HG02588 (cell line): ENCODE data around the gene CLIP1.
"Not testable (repeated sequence)": the region's sequence is repeated elsewhere in the genome, so short reads cannot be mapped to it uniquely, and the experiment has no call there.

Experiments used
- ATAC-seq: cut with Tn5 transposase; IDR thresholded peaks from one replicate; pipeline ENCODE4 v1.9.1; 2021; ENCODE audit warnings: mild to moderate bottlenecking, moderate library complexity; ENCODE audit not compliant: unreplicated experiment

The CLIP1 gene

DNA sequence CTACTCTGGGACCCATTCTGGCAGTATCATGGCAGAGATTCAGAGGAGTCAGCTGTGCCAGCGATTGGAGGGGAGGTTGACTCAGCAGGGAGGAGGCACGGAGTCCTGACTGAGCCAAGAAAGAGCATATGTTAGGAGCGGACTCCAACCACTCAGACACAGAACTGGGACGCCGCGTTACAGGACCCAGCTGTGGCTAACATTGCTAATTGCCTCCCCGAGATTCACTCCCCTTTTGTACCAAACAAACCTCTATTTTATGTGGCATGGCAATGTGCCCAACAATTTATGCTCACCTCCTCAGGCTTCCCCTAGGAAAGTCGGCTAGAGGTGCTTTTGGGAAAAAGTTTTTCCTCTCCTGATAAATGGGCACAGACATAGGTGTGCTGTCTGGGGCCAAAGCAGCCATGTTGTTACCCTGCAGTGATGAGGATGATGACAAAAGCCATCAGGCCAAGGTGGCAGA, 15.2 kb upstream of the CLIP1 start:
- ATAC-seq = no peak

DNA sequence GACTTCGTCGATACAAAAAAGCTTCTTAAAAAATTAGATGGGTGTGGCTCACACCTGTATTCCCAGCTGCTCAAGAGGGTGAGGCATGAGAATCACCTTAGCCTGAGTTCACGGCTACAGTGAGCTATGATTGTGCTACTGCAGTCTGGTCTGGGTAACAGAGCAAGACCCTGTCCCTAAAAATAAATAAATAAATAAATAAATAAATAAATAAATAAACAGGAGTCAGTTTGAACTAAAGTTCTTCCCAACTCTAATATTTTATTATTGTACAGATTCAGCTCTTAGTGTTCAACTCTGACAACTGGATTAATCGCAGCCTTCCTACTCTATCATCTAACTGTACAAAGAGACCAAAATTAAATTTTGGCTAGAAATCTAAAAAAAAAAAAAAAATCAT, 12.7 kb upstream of the CLIP1 start:
- ATAC-seq = no peak

DNA sequence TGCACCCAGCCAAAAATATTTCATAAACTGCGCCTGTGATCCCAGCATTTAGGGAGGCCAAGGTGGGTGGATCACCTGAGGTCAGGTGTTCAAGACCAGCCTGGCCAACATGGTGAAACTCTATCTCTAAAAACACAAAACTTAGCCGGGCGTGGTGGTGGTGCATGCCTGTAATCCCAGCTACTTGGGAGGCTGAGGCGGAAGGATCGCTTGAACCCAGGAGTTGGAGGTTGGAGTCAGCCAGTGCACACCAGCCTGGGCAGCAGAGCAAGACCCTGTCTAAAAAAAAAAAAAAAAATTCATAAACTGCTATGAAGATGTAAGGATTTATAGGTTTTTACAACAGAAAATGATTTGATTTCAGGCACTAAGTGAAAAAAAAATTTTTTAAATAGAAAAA, 6.6 kb upstream of the CLIP1 start:
- ATAC-seq = not testable (repeated sequence)

DNA sequence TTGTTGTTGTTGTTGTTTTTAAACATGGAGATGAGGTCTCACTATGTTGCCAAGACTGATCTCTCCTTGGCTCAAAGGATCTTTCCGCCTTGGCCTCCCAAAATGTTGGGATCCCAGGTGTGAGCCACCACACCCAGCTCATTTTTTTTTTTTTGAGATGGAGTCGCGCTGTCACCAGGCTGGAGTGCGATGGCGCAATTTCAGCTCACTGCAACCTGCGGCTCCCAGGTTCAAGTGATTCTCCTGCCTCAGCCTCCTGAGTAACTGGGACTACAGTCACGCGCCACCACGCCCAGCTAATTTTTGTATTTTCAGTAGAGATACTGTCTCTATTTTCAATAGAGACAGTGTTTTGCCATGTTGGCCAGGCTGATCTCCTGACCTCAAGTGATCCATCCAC, 4.9 kb upstream of the CLIP1 start:
- ATAC-seq = no peak

DNA sequence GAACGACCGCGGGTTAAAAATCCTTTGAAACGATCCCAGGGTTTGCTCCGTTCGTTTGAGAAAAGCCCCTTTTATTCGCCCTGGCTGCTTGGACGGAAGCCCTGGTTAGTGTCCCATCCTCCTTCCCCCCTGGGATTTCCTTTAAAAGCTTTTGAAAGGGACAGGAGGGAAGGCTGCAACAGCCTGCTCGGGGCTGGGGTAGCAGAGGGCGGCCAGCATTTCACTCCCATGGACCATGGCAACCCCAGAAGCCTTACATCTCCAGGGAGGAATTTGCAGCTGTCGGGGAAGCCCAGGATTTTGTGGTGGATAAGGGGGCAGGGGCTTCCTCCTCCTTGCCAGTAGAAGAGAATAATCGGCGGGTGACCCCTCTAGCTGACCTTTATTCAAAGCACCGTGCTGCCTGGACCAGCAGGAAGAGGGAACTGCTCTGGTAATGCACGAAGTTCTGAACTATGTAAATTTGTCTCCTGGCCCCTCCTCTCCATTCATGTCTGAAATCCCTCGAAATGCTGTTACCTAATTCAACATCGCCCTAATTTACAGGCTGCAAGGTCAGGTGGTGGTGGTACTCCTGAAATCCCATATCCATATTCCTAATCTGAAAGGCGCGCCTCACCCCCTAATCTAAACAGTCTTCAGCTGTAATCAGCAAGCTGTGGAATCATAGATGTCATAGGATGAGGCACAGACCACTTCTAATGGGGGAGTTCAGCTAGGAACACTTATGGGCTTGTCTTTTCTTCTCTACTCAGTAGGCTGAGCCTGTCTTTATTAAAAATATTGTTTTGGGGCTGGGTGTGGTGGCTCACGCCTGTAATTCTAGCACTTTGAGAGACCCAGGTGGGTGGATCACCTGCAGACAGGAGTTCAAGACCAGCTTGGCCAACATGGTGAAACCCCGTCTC, 1.0 kb upstream of the CLIP1 start:
- ATAC-seq = no peak

DNA sequence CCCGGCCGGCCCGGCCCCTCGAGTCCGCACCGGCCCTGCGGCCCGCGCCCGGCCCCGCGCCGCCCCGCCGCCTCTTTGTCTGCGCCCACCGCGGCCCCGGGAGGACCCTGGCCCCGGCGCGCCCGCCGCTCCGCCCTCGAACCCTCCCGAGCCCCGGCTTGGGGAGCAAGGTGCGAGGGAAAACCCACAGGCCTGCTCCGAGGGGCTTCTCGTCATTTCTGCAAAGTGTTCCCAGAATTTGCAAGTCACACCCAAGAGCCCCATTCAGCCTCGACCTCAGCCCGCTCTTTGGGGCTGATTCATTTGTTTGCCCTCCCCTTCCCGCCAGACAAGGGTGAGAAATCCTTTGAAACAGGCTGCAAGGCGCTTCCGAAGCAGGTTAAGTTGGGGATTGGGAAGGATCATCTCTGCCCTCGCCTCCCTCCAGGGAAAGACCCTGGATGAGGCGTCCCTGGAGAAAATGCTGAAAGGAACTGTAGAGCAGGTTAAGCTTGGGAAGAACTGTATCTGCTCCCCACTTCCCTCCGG, 325 bp upstream of the CLIP1 start:
- peak; percentile 6 for ATAC-seq

DNA sequence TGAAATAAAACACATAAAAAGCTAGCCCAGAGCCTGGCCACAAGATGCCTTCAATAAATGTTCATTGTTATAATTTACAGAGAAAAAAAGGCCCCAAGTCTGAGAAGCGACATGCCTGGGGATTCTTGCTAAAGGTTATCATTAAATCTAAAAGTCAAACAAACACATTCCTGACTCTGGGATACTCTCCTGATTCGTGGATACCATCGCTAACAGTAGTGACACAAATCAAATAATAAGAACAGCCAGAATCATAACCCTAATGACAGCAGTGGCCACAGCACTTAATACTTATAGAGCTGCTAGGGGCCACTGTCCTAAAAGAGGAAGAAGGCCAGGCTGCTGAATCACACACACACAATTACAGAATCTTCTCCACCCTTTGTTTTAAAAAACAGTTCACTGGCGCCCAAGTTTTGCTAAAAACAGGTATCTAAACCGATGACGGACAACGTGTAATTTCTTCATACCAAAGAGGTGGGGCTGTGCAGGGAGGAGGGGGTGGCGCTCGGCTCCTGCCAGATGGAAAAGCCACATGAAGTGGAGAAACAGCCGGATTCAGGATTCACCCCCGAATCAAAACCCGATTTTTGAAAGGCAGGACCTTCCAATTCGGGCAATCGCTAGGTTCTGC, 1.2 kb downstream of the CLIP1 start:
- ATAC-seq = no peak

DNA sequence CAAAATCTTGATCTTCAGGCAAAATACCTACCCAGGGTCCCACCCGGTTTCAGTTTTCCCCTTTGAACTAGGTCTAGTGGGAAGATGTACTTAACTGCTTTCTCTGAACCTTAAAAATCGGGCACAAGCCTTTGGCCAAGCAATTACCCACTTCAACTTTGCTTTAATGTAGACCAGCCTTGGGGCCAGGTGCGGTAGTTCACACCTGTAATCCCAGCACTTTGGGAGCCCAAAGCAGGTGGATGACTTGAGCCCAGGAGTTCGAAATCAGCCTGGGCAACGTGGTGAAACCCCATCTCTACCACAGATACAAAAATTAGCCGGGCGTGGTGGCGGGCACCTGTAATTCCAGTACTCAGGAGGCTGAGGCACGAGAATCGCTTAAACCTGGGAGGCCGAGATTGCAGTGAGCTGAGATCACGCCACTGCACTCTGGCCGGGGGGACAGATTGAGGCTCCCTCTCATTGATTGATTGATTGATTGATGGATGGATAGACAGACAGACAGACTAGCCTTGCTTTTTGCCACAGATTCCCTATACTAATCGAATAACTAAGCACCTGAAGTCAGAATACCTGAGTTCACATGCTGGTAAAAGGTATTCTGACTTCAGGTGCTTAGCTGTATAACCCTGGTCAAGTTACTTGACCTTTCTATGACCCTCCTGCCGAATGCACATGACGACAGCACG, 1.9 kb downstream of the CLIP1 start:
- ATAC-seq = no peak

DNA sequence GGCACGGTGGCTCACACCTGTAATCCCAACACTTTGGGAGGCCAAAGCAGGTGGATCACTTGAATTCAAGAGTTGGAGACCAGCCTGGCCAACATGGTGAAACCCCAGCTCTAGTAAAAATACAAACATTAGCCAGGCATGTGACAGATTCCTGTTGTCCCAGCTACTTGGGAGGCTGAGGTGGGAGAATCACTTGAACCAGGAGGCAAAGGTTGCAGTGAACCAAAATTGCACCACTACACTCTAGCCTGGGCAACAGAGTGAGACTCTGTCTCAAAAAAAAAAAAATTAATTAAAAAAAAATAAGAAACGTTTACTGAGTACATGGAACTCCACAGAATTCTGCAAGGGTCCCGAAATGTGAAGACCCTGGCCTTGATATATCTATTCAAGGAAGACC, 3.4 kb downstream of the CLIP1 start:
- ATAC-seq = not testable (repeated sequence)

DNA sequence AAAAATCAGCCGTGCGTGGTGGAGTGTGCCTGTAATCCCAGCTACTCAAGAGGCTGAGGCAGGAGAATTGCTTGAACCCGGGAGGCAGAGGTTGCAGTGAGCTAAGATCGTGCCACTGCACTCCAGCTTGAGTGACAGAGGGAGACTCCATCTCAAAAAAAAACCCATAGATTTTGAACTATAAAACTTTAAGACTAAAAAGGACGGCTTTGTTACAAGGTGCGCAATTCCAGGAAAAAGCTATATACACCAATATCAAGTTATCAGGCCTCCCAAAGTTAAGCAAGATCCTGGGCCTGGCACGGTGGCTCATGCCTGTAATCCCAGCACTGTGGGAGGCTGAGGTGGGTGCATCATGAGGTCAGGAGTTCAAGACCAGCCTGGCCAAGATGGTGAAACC, 6.8 kb downstream of the CLIP1 start:
- not testable (repeated sequence) for ATAC-seq

DNA sequence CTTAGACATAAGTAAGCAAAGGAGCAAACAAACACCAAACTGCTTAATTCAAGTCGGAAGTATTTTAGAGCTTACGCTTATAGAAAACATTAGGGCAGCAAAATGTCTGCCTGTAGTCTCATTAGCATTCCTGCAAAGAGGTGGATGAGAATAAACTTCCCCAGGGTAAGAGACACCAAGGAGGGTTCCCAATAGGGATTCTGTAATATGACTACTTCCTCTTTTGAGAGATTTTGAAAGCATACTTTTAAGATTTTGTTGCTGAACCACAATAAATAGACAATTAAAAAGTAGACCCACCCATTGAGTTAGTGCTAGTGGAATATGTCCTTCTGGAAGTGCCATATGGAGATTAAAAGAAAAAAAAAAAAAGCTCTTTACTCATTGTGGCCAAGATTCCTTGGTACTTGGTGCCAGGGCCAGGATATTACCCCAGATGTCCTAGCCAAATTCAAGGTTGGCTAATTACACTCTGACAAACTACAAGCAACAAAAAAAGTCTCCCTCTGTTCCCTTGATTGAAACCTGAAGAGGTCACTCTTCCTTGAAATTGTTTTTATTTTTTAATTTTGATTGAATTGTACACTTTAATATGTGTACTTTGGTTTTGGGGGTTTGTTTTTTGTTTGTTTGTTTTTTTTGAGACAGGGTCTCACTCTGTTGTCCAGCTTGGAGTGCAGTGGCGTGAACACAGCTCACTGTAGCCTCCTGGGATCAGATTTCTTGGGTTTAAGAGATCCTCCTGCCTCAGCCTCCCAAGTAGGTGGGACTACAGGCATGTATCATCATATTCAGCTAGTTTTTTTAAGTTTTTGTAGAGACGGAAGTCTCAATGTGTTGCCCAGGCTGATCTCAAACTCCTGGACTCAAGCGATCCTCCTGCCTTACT, 8.7 kb downstream of the CLIP1 start:
- no peak for ATAC-seq

DNA sequence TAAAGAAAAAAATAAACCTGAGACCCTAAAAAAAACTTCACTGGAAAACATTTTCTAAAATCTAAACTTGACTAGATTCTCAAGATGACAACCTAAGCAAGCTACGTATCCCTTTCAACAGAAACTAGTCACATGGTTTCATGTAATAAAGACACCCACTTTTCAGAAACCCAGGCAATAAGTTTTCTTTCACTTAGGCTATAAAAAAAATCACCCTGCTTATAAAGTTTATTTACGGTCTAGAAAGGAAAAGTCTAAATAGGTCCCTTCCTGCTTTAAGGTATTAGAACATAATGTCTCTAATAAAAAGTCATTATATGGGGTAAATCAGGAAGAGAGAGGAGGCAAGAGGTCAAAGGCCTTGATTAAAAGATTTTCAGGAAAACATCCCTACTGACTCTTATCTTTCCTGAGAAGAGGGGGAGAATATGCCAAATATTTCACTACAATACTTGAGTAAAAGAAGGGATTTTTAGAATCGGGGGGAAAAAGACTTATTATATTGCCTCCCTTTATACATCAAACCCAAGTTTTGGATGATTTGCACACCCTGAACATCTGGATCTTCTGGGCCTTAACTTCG, 9.5 kb downstream of the CLIP1 start:
- no peak for ATAC-seq

DNA sequence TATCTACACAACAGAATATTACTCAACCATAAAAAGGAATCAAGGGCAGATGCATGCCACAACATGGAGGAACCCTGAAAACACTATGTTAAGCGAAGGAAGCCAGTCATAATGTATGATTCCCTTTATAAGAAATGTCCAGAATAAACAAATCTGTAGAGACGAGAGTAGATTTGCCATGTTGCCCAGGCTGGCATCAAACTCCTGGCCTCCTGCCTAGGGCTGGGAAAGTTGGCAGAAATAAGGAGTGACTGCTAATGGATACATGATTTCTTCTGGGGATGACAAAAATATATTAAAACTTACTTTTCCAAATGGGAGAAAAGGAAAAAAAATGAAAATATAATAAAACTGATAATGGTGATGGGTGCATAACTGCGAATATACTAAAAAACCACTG, 10.9 kb downstream of the CLIP1 start:
- no peak for ATAC-seq

DNA sequence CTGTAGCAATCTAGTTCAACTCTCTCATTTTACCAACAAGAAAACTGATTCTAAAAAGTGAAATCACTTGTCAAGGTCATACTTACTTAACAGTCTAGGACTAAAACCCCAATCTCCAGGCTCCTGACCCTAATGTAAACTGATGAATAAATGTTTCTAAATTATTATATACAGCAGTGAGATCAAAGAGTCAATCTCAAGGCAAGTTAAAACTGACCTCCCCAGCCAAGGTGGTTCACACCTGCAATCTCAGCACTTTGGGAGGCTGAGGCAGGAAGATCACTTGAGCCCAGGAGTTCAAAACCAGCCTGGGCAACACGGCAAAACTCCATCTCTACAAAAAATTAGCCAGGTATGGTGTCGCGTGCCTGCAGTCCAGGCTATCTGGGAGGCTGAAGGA, 15.3 kb downstream of the CLIP1 start:
- ATAC-seq = no peak

DNA sequence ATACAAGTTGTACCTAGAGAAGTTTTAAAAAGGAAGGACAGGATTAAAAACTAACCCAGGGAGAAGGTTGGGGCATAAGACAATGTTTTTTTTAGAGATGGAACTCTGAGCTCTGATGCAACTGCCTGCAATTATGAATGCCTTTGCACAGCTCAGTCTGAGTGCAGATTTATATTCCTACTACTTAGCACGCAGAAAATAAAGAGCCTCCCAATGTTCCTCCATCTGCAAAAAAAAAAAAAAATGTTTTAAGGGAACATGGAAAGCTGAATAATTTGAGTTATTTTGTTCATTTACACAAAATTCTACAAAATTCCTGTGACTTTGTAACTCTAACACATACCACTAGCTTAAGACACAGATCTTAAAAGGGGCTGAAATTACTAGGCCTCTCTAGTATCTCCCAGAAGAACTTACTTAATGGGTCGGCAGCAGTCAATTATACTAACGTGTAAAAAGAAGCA, 15.7 kb downstream of the CLIP1 start:
- ATAC-seq = no peak

DNA sequence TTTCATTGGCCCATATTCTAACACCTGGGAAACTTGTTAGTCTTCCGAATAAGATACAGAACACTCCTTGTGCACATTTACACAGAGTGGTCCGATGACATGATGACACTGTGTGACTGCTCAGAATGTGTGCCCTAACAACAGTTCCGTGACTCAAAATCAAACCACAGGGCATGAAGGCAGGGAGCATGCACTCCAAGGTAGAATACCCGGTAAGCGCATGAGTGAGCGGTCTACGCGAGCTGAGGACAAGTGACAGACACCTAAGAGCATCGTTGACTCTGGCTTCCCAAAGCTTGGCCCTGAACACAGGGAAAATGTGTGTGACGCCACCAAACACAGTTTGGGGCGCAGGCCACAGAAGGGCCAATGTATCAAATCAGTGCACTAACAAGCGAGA, 18.6 kb downstream of the CLIP1 start:
- peak; percentile 43 for ATAC-seq

DNA sequence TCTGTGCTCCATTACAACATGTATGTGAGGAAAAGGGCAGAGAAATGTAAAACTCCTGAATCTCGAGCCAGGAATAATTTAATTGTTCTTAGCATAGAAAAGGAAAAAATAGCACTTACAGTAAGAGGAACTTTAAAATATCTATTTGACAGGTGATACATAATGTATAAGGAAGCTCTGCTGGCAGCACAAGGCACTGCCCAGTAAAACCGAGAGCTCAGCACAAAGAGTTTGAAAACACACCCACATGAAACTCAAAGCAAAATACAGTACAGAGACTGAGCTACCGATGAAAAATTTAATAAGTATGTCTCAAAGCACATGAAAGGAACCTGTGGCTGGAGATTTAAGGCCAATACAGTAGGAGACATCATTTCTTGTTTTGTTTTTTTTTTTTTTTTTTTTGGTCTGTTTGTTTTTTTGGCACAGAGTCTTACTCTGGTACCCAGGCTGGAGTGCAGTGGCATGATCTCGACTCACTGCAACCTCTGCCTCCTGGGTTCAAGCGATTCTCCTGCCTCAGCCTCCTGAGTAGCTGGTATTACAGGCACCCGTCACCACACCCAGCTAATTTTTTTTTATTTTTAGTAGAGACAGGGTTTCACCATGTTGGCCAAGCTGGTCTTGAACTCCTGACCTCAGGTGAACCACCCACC, 19.2 kb downstream of the CLIP1 start:
- ATAC-seq = peak; percentile 35

DNA sequence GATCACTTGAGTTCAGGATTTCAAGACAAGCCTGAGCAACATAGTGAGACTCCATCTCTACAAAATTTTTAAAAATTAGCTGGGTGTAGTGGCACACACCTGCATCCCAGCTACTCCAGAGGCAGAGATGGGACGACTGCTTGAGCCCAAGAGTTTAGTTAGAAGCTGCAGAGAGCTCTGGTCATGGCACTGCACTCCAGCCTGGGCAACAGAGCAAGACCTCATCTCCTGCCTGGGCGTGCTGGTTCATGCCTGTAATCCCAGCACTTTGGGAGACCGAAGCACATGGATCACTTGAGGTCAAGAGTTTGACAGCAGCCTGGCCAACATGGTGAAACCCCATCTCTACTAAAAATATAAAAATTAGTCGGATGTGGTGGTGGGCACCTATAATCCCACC, 20.2 kb downstream of the CLIP1 start:
- no peak for ATAC-seq

DNA sequence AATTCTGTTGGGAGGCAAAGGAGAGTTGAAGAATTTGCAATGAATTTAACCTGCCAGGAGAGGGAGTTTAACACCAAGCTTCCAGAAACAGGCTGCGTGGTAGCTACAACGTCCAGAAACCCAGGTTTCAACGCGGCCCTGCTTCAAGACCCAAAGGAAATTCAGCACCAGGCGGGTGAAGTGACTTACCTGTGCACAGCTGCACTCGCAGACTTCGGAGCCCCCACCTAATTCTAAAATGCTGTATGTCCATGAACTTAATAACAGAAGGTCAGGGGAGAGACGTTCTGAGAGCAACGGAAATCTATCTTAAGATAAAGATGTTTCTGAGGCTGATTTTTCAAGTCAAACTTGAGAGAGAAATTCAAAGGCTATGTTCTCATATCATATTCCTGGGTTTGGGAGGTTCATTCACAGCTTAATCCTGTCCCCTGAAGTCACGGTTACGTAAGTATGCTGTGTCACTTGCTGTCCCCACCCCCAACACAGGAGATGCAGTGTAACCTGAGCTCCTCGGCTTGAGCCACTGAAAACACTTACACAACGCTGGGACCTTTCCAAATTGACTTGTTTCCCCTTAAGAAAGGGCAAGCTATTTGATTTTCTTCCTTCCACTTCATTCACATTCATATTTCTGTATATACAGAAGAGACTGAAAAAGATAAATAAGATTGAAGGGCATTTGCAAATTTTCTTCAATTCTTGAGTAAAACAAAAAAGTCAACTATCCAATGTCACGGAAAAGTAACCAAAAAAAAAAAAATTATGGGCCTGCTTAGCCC, 22.7 kb downstream of the CLIP1 start:
- no peak for ATAC-seq
